22Rv1 (cell line): ENCODE data around the gene GUCA2B.

ENCODE experiments used
- ZFX ChIP-seq: fragments of 450-650 bp; IDR thresholded peaks from 2 replicates; pipeline ENCODE4 v1.6.1; 2017; ENCODE audit warnings: antibody characterized with exemption, borderline replicate concordance
- TF ChIP-seq, protein P1 (sequence below): fragments of 450-650 bp; IDR thresholded peaks from 2 replicates; pipeline ENCODE4 v1.5.1; 2017; ENCODE audit warnings: mild to moderate bottlenecking

DNA sequence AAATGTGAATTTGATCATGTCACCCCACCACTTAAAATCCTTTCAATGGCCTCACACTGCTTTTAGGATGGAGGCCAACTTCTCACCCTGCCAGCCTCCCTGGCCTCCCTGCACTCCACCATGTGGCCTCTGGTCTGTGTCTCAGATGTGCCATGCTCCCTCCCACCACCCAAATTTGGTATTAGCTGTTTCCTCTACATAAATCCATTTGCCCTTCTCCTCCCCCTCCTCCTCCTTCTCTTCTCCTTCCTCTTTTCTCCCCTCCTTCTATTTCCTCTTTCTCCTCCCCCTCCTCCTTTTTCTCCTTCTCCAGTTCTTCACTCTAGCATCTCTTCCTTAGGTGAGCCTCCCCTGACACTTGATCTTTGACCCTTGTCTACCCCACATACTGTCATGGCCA is 16.7 kb upstream of the GUCA2B start:
- TF ChIP-seq, protein P1, sequence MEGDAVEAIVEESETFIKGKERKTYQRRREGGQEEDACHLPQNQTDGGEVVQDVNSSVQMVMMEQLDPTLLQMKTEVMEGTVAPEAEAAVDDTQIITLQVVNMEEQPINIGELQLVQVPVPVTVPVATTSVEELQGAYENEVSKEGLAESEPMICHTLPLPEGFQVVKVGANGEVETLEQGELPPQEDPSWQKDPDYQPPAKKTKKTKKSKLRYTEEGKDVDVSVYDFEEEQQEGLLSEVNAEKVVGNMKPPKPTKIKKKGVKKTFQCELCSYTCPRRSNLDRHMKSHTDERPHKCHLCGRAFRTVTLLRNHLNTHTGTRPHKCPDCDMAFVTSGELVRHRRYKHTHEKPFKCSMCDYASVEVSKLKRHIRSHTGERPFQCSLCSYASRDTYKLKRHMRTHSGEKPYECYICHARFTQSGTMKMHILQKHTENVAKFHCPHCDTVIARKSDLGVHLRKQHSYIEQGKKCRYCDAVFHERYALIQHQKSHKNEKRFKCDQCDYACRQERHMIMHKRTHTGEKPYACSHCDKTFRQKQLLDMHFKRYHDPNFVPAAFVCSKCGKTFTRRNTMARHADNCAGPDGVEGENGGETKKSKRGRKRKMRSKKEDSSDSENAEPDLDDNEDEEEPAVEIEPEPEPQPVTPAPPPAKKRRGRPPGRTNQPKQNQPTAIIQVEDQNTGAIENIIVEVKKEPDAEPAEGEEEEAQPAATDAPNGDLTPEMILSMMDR, result no peak
- TF ChIP-seq ZFX, result no peak
